Measurements from ENCODE around the gene SLC2A1. TPM values are rescaled to one million over a fixed set of nuclear protein-coding genes. Genes with fewer than 3 reads are reported as not detected.

The SLC2A1 gene
- total and polyA plus RNA-seq, 9 of the 15 experiments (the other 6 are each of a cell fraction or from before 2014, with no cell fraction given) = 12.6 to 153 (median 48.0) TPM

DNA sequence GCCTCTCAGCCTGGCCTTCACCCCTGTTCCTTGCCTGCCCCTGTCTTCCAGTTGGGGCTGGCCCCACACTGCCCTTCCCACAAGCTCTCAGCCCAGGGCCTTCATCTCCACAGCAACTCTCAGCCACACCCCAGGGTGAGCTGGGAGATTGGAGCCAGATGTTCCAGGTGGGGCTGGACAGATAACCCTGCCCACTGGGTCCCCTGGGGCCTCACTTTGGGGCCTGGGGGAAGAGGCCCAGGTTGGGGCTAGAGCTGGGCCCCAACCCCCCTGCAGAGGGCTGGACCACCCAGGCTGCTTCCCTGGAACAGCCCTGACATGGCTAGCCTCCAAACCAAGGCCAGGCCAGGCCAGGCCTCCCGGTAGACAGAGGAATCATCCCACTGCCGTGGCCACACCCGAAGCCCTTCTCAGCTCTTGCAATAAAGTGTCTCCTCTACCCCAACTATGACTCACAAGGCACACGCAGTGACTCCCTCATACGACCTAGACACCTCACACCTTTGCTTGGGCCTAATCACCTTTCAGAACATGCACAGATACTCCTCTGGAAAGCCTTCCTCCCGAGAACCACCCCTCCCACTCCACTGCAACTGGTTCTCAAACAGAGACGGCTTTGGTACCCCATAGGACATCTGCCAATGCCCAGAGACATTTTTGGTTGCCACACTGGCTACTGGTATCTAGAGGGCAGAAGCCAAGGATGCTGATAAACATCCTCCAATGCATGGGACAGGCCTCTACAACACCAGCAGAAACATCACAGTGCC lies 22.2 kb downstream of the SLC2A1 start (continued):
- no peak for TF ChIP-seq FOXP4 (CRISPR knock-in tag; IDR thresholded peaks at IDR 0.05; ENCODE audit: borderline replicate concordance)
- peak; percentile 24; the same call in 1 of the 2 replicates for TF ChIP-seq ZBTB17 (CRISPR knock-in tag; IDR thresholded peaks at IDR 0.05)
- TF ChIP-seq WHSC1 (IDR thresholded peaks at IDR 0.05; ENCODE audit: low read length) = peak; percentile 76
- no peak for TF ChIP-seq GTF2A2 (tag; IDR thresholded peaks at IDR 0.05)
- TF ChIP-seq HMGN3 (IDR thresholded peaks at IDR 0.05; ENCODE audit: borderline replicate concordance, extremely low read depth, insufficient read length, low read depth, low read length) = peak; percentile 99
- TF ChIP-seq NR2F6 (CRISPR knock-in tag; IDR thresholded peaks at IDR 0.05) = no peak
- no peak for TF ChIP-seq MCM5 (IDR thresholded peaks at IDR 0.05; ENCODE audit: low read depth)
- TF ChIP-seq ETS2 (tag; IDR thresholded peaks at IDR 0.05; ENCODE audit: borderline replicate concordance, poor library complexity, severe bottlenecking) = no peak
- no peak; the same call in 1 of the 2 replicates for TF ChIP-seq THRB (CRISPR knock-in tag; conservative IDR thresholded peaks at IDR 0.05)
- TF ChIP-seq PRMT5 (CRISPR knock-in tag; IDR thresholded peaks at IDR 0.05) = no peak
- TF ChIP-seq NFE2 (IDR thresholded peaks at IDR 0.05; ENCODE audit: low read depth) = peak; percentile 45
- TF ChIP-seq RFX1 (IDR thresholded peaks at IDR 0.05) = peak; percentile 86
- peak; percentile 94 for TF ChIP-seq SOX6 (IDR thresholded peaks at IDR 0.05)
- TF ChIP-seq, protein P1, sequence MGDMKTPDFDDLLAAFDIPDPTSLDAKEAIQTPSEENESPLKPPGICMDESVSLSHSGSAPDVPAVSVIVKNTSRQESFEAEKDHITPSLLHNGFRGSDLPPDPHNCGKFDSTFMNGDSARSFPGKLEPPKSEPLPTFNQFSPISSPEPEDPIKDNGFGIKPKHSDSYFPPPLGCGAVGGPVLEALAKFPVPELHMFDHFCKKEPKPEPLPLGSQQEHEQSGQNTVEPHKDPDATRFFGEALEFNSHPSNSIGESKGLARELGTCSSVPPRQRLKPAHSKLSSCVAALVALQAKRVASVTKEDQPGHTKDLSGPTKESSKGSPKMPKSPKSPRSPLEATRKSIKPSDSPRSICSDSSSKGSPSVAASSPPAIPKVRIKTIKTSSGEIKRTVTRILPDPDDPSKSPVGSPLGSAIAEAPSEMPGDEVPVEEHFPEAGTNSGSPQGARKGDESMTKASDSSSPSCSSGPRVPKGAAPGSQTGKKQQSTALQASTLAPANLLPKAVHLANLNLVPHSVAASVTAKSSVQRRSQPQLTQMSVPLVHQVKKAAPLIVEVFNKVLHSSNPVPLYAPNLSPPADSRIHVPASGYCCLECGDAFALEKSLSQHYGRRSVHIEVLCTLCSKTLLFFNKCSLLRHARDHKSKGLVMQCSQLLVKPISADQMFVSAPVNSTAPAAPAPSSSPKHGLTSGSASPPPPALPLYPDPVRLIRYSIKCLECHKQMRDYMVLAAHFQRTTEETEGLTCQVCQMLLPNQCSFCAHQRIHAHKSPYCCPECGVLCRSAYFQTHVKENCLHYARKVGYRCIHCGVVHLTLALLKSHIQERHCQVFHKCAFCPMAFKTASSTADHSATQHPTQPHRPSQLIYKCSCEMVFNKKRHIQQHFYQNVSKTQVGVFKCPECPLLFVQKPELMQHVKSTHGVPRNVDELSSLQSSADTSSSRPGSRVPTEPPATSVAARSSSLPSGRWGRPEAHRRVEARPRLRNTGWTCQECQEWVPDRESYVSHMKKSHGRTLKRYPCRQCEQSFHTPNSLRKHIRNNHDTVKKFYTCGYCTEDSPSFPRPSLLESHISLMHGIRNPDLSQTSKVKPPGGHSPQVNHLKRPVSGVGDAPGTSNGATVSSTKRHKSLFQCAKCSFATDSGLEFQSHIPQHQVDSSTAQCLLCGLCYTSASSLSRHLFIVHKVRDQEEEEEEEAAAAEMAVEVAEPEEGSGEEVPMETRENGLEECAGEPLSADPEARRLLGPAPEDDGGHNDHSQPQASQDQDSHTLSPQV (IDR thresholded peaks at IDR 0.05) = peak; percentile 96
- TF ChIP-seq, protein P2, sequence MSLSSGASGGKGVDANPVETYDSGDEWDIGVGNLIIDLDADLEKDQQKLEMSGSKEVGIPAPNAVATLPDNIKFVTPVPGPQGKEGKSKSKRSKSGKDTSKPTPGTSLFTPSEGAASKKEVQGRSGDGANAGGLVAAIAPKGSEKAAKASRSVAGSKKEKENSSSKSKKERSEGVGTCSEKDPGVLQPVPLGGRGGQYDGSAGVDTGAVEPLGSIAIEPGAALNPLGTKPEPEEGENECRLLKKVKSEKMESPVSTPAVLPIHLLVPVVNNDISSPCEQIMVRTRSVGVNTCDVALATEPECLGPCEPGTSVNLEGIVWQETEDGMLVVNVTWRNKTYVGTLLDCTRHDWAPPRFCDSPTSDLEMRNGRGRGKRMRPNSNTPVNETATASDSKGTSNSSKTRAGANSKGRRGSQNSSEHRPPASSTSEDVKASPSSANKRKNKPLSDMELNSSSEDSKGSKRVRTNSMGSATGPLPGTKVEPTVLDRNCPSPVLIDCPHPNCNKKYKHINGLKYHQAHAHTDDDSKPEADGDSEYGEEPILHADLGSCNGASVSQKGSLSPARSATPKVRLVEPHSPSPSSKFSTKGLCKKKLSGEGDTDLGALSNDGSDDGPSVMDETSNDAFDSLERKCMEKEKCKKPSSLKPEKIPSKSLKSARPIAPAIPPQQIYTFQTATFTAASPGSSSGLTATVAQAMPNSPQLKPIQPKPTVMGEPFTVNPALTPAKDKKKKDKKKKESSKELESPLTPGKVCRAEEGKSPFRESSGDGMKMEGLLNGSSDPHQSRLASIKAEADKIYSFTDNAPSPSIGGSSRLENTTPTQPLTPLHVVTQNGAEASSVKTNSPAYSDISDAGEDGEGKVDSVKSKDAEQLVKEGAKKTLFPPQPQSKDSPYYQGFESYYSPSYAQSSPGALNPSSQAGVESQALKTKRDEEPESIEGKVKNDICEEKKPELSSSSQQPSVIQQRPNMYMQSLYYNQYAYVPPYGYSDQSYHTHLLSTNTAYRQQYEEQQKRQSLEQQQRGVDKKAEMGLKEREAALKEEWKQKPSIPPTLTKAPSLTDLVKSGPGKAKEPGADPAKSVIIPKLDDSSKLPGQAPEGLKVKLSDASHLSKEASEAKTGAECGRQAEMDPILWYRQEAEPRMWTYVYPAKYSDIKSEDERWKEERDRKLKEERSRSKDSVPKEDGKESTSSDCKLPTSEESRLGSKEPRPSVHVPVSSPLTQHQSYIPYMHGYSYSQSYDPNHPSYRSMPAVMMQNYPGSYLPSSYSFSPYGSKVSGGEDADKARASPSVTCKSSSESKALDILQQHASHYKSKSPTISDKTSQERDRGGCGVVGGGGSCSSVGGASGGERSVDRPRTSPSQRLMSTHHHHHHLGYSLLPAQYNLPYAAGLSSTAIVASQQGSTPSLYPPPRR (CRISPR knock-in tag; IDR thresholded peaks at IDR 0.05; ENCODE audit: borderline replicate concordance) = no peak
